Endodermal cell (in vitro differentiated cells): ENCODE results near the gene C16orf54. TPM values are rescaled to one million over a fixed set of nuclear protein-coding genes. Genes with fewer than 3 reads are reported as not detected.

Experiments
- DNase-seq: peaks from one replicate; pipeline ENCODE4 v3.0.0-alpha.2; 2017
- H3K27ac ChIP-seq: 2 replicates; pipeline ENCODE4 v1.5.1; 2013; ENCODE audit warnings: mild to moderate bottlenecking, low read depth, low read length, moderate library complexity
- H3K27me3 ChIP-seq: 2 replicates; pipeline ENCODE4 v1.6.1; 2013; ENCODE audit warnings: mild to moderate bottlenecking, low read length, moderate library complexity; ENCODE audit not compliant: insufficient read depth, control insufficient read depth, poor library complexity, severe bottlenecking
- H3K36me3 ChIP-seq: 2 replicates; pipeline ENCODE4 v1.7.0; 2013; ENCODE audit warnings: mild to moderate bottlenecking, low read length, moderate library complexity; ENCODE audit not compliant: control insufficient read depth, insufficient read depth
- H3K4me1 ChIP-seq: one replicate; pipeline ENCODE4 v1.7.0; 2013; ENCODE audit warnings: low read length; ENCODE audit not compliant: control insufficient read depth, insufficient read depth
- H3K4me3 ChIP-seq: 2 replicates; pipeline ENCODE4 v1.5.1; 2013; ENCODE audit warnings: mild to moderate bottlenecking, low read length, moderate library complexity
- H3K9ac ChIP-seq: 2 replicates; pipeline ENCODE4 v1.6.1; 2013; ENCODE audit warnings: mild to moderate bottlenecking, low read length, moderate library complexity; ENCODE audit not compliant: poor library complexity, severe bottlenecking; ENCODE audit errors: extremely low read depth
- H3K9me3 ChIP-seq: 2 replicates; pipeline ENCODE4 v1.6.1; 2013; ENCODE audit warnings: mild to moderate bottlenecking, low read length, moderate library complexity; ENCODE audit not compliant: control insufficient read depth
- H3K27ac Mint-ChIP-seq: 2 replicates; pipeline ENCODE4 v1.8.0; 2020; ENCODE audit warnings: mixed read lengths
- H3K27me3 Mint-ChIP-seq: 2 replicates; pipeline ENCODE4 v1.8.0; 2021; ENCODE audit warnings: mild to moderate bottlenecking, mixed read lengths; ENCODE audit not compliant: insufficient read depth
- H3K36me3 Mint-ChIP-seq: 2 replicates; pipeline ENCODE4 v1.8.0; 2020; ENCODE audit warnings: low read depth, mixed read lengths
- H3K4me1 Mint-ChIP-seq: 2 replicates; pipeline ENCODE4 v1.8.0; 2020; ENCODE audit warnings: mixed read lengths
- H3K4me3 Mint-ChIP-seq: 2 replicates; pipeline ENCODE4 v1.8.0; 2020; ENCODE audit warnings: mild to moderate bottlenecking, moderate library complexity, mixed read lengths
- H3K9me3 Mint-ChIP-seq: 2 replicates; pipeline ENCODE4 v1.8.0; 2020; ENCODE audit warnings: mild to moderate bottlenecking, mixed read lengths
- CTCF ChIP-seq: fragments of 200-600 bp; sonication (generic); conservative IDR thresholded peaks from 2 replicates; pipeline ENCODE4 v1.5.0; 2021; ENCODE audit warnings: antibody characterized with exemption, mild to moderate bottlenecking
- WGBS, 2 experiments: methylation state at CpG; one replicate each; pipeline versions ENCODE4 v1.1.5 to v1.1.7; 2013; ENCODE audit warnings: missing lambda C conversion rate in 2 of 2, mixed read lengths in 1 of 2; ENCODE audit not compliant: insufficient coverage in 1 of 2, insufficient read length in 1 of 2; 5-methylcytosine and 5-hydroxymethylcytosine counted together
- total RNA-seq, 2 donors: library from RNA; stranded (reverse); fragmentation: NEBNext Ultra II Directional in 1 of 2; extraction: Animal tissue kit (Norgen Biotek cat#: 25700) in 1 of 2; gene quantifications; 2 replicates in 1 of 2; 3 replicates in 1 of 2; pipeline ENCODE4 v1.2.1, GENCODE V29; 2021

C16orf54 gene
- total RNA-seq, 2 donors from 2014 or later, result not detected

- 95 to 98% methylated on average over 8 to 20 of the region's 20 CpGs for WGBS, 2 experiments
- DNase-seq, result no peak
- no peak overlapping the region for H3K27ac ChIP-seq
- H3K9me3 ChIP-seq, result no peaks in the 10 kb centered on the region
- no peak overlapping the region for H3K4me3 ChIP-seq
- H3K36me3 Mint-ChIP-seq, result peaks cover 11% of the 10 kb centered on the region
- peaks cover 13% of the 10 kb centered on the region for H3K4me1 Mint-ChIP-seq
- no peak overlapping the region for H3K27ac Mint-ChIP-seq
- no peaks in the 10 kb centered on the region for H3K27me3 ChIP-seq
- no peak for TF ChIP-seq CTCF
- H3K4me1 ChIP-seq, result no peaks in the 10 kb centered on the region
- H3K36me3 ChIP-seq, result no peaks in the 10 kb centered on the region
- no peaks in the 10 kb centered on the region for H3K27me3 Mint-ChIP-seq
- H3K9ac ChIP-seq, result no peak overlapping the region
- H3K9me3 Mint-ChIP-seq, result peaks cover 16% of the 10 kb centered on the region
- H3K4me3 Mint-ChIP-seq, result no peak overlapping the region
Observed at GRCh38 chr16:29744541-29745101, 1.2 kb downstream of the C16orf54 start.

GRCh38 chr16:29743827-29744531 is 1.8 kb downstream of the C16orf54 start:
- no peak for DNase-seq
- no peaks in the 10 kb centered on the region for H3K9me3 ChIP-seq
- H3K27ac ChIP-seq, result no peak overlapping the region
- H3K4me1 ChIP-seq, result no peaks in the 10 kb centered on the region
- no peak overlapping the region for H3K27ac Mint-ChIP-seq
- no peaks in the 10 kb centered on the region for H3K27me3 ChIP-seq
- no peak overlapping the region for H3K4me3 ChIP-seq
- H3K9me3 Mint-ChIP-seq, result peaks cover 14% of the 10 kb centered on the region
- H3K36me3 Mint-ChIP-seq, result peaks cover 8% of the 10 kb centered on the region
- no peaks in the 10 kb centered on the region for H3K36me3 ChIP-seq
- no peaks in the 10 kb centered on the region for H3K27me3 Mint-ChIP-seq
- no peak overlapping the region for H3K9ac ChIP-seq
- WGBS, 2 experiments, result 92 to 94% methylated on average over 16 to 21 of the region's 21 CpGs
- no peak for TF ChIP-seq CTCF
- peaks cover 13% of the 10 kb centered on the region for H3K4me1 Mint-ChIP-seq
- no peak overlapping the region for H3K4me3 Mint-ChIP-seq

- Mint-ChIP-seq H3K9me3 (peaks cover 9% of the 10 kb centered on the region), H3K4me1 (peaks cover 17% of the 10 kb centered on the region), H3K4me3 (no peak overlapping the region), H3K36me3 (peaks cover 5% of the 10 kb centered on the region), H3K27ac (peak overlapping the region; percentile 48), H3K27me3 (no peaks in the 10 kb centered on the region)
- H3K27ac ChIP-seq, result no peak overlapping the region
- H3K27me3 ChIP-seq, result no peaks in the 10 kb centered on the region
- no peaks in the 10 kb centered on the region for H3K4me1 ChIP-seq
- TF ChIP-seq CTCF, result no peak
- no peak overlapping the region for H3K4me3 ChIP-seq
- H3K9me3 ChIP-seq, result no peaks in the 10 kb centered on the region
- no peak overlapping the region for H3K9ac ChIP-seq
- 90 to 100% methylated on average over 4 to 5 of the region's 5 CpGs for WGBS, 2 experiments
- no peak for DNase-seq
- no peaks in the 10 kb centered on the region for H3K36me3 ChIP-seq
Observed at GRCh38 chr16:29743475-29743826, 2.3 kb downstream of the C16orf54 start.
